Measurements from ENCODE around the gene ISM1. TPM values are rescaled to one million over a fixed set of nuclear protein-coding genes. Genes with fewer than 3 reads are reported as not detected.

Gene ISM1
- total and polyA plus RNA-seq, 2 of the 13 experiments (the other 11 are each of a cell fraction or from before 2014, with no cell fraction given), result 0.40 to 1.4 TPM

- no peaks in the 10 kb centered on the region for H4K20me1 ChIP-seq (ENCODE audit: insufficient read depth, low read length)
- no peaks in the 10 kb centered on the region for H3K27me3 ChIP-seq (ENCODE audit: control insufficient read depth in 1 of 2, insufficient read depth in 2 of 2, low read length in 2 of 2)
- TF ChIP-seq USF2 (IDR thresholded peaks at IDR 0.05; ENCODE audit: low read depth, low read length), result no peak
- no peak for TF ChIP-seq USF2 (CRISPR knock-in tag; IDR thresholded peaks at IDR 0.05; ENCODE audit: borderline replicate concordance)
- TF ChIP-seq ASH2L (IDR thresholded peaks at IDR 0.05; ENCODE audit: insufficient read length, low read depth, low read length), result no peak
- TF ChIP-seq GFI1 (CRISPR knock-in tag; IDR thresholded peaks at IDR 0.05; ENCODE audit: borderline replicate concordance), result no peak
- TF ChIP-seq ZSCAN21 (CRISPR knock-in tag; IDR thresholded peaks at IDR 0.05; ENCODE audit: borderline replicate concordance), result no peak
- TF ChIP-seq ISX (CRISPR knock-in tag; conservative IDR thresholded peaks at IDR 0.05), result no peak
- TF ChIP-seq ZNF296 (CRISPR knock-in tag; conservative IDR thresholded peaks at IDR 0.05), result no peak
- TF ChIP-seq PPARG (CRISPR knock-in tag; conservative IDR thresholded peaks at IDR 0.05), result no peak
- no peak overlapping the region for H3K9ac ChIP-seq (ENCODE audit: insufficient read depth, low read depth, low read length)
- FAIRE-seq (no peak), ATAC-seq (no peak), DNase-seq (ENCODE audit: low spot score) (no peak)
- no peaks in the 10 kb centered on the region for H3K36me3 ChIP-seq (replicated peaks in 1 of 2; ENCODE audit: control insufficient read depth in 1 of 2, insufficient read depth in 2 of 2, low read length in 2 of 2)
- H3K4me2 ChIP-seq (ENCODE audit: low read depth, low read length), result no peak overlapping the region
- H3K27ac ChIP-seq (ENCODE audit: extremely low read length, insufficient read depth, low read length), result no peak overlapping the region
- H3K79me2 ChIP-seq (ENCODE audit: insufficient read depth, low read length), result no peaks in the 10 kb centered on the region
- no peak overlapping the region for H2AFZ ChIP-seq (ENCODE audit: low read length)
- ChIA-PET POLR2A (no interaction called here), CTCF (ENCODE audit: low intra/inter-chr PET ratio, low total read pairs) (no interaction called here)
- BruUV-seq (replicated peaks), result no TSS peak
- H3K9me3 ChIP-seq (ENCODE audit: low read length), result no peaks in the 10 kb centered on the region
- in situ Hi-C loops (cut with HindIII; ENCODE audit: extremely low pct_ligation_motif_present, low pct_unique_long_range_greater_than_20kb), result no loop called here
- 82% methylated on average over 9 of the region's 9 CpGs for WGBS (ENCODE audit: low lambda C conversion rate)
- H3K4me3 ChIP-seq (replicated peaks in 1 of 3; ENCODE audit: insufficient read depth in 1 of 3, low read depth in 2 of 3, low read length in 3 of 3), result no peak overlapping the region
- intact Hi-C loops (cut with micrococcal nuclease; ENCODE audit: unreplicated experiment), result no loop called here
- H3K4me1 ChIP-seq (ENCODE audit: insufficient read depth, low read length), result peaks cover 19% of the 10 kb centered on the region
Observed at GRCh38 chr20:13348311-13349234, 127.5 kb downstream of the ISM1 start.

All from HepG2 (cell line).